Stomach smooth muscle (tissue), 2 donors: ENCODE data around the gene CAPN2.

Experiments
- H3K27ac ChIP-seq: one replicate; pipeline ENCODE4 v1.7.0; 2013; ENCODE audit warnings: mild to moderate bottlenecking, low read length, inconsistent platforms
- H3K27me3 ChIP-seq, 2 donors: one replicate each; pipeline ENCODE4 v1.7.0; 2013; ENCODE audit warnings: low read length in 2 of 2; ENCODE audit not compliant: insufficient read depth in 2 of 2, control insufficient read depth in 1 of 2
- H3K36me3 ChIP-seq, 2 donors: one replicate each; pipeline ENCODE4 v1.7.0; 2013; ENCODE audit warnings: low read length in 2 of 2; ENCODE audit not compliant: control insufficient read depth in 2 of 2, insufficient read depth in 2 of 2
- H3K4me1 ChIP-seq: one replicate; pipeline ENCODE4 v1.7.0; 2013; ENCODE audit warnings: low read length; ENCODE audit not compliant: control insufficient read depth, insufficient read depth
- H3K4me3 ChIP-seq, 2 donors: one replicate each; pipeline ENCODE4 v1.7.0; 2013; ENCODE audit warnings: low read length in 2 of 2
- H3K9ac ChIP-seq, 2 donors: one replicate each; pipeline ENCODE4 v1.7.0; 2013; ENCODE audit warnings: low read length in 2 of 2, mild to moderate bottlenecking in 1 of 2
- H3K9me3 ChIP-seq, 2 donors: one replicate each; pipeline ENCODE4 v1.7.0; 2013; ENCODE audit warnings: low read length in 2 of 2; ENCODE audit not compliant: control insufficient read depth in 2 of 2
- donor health status: healthy.
- donor health status: Pancreatic carcinoma.

The CAPN2 gene

GRCh38 chr1:223680188-223680587, 32.2 kb upstream of the CAPN2 start:
- Histone ChIP-seq H3K4me3 (no peak overlapping the region), H3K9me3 (peaks cover 0 to 2% of the 10 kb centered on the region in 2 donors), H3K36me3 (no peaks in the 10 kb centered on the region), H3K27me3 (no peaks in the 10 kb centered on the region), H3K9ac (no peak overlapping the region), H3K27ac (no peak overlapping the region), H3K4me1 (no peaks in the 10 kb centered on the region)

DNA sequence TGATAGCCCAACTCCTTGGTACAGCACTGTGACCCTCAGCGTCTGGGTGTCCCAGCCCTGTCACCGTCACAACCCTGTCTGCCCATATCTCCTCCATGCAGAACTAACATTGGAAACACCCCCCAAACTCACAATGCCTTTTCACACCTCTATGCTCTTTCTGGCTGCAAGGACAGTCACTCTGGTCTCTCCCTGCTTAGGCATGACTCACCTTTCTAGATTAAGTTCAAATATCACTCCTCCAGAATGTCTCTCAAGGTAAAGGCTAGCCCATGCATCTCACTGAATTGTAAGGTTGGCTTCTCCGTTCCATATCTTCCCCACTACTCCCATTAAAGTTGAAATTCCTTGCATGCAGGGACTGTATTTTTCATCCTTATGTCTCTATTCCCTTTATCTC, 29.8 kb upstream of the CAPN2 start:
- Histone ChIP-seq H3K27me3 (peaks cover 0 to 3% of the 10 kb centered on the region in 2 donors), H3K36me3 (no peaks in the 10 kb centered on the region), H3K4me1 (no peaks in the 10 kb centered on the region), H3K4me3 (no peak overlapping the region), H3K9me3 (no peaks in the 10 kb centered on the region), H3K27ac (no peak overlapping the region), H3K9ac (no peak overlapping the region)

DNA sequence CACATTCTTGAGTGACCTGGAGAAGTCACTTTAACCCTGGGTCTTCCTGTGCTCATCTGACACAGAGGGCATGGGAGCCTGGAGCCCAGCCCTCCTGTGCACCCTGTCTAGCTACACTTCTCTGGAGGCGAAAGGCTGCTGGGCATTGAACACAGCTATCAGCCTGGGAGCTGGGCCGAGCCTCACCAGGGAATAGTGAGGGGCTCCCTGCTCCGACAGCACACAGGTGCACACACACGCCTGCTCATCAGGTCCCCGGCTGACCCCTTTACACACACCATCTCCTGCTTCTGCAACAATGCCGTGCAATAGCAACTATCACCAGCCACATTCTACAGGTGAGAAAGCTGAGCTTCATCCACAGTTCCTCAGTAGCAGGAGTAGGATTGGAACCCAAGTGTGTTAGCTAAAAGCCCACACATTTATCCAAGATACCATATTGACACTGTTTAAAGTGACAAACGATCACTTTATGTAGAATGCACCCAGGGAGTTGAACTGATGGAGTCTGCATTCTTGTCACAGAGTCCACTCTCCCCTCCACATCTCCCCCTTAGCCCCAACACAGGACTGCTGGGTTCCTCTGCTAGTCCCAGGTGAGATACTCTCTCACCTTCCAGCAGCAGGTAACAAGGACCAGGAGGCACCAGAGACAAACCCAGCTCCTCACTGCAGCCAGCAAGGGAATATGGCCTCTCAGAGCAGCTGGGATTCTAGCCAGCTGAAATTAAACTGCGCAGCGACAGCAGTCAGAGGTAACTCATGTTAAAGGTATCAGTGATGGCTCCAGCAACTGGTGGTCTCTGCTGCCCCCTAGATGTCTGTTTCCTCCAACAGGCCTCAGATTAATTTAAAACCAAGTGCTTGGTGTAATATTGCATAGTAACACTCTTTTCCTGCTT, 28.5 kb upstream of the CAPN2 start:
- H3K36me3 ChIP-seq = no peaks in the 10 kb centered on the region
- H3K9me3 ChIP-seq = no peaks in the 10 kb centered on the region
- H3K4me3 ChIP-seq = no peak overlapping the region
- no peak overlapping the region for H3K9ac ChIP-seq
- no peak overlapping the region for H3K27ac ChIP-seq
- H3K4me1 ChIP-seq = no peaks in the 10 kb centered on the region
- H3K27me3 ChIP-seq = peaks cover 0 to 3% of the 10 kb centered on the region in 2 donors

- Histone ChIP-seq H3K27ac (no peak overlapping the region), H3K36me3 (no peaks in the 10 kb centered on the region)
Measured at GRCh38 chr1:223684488-223684792, 27.9 kb upstream of the CAPN2 start.

DNA sequence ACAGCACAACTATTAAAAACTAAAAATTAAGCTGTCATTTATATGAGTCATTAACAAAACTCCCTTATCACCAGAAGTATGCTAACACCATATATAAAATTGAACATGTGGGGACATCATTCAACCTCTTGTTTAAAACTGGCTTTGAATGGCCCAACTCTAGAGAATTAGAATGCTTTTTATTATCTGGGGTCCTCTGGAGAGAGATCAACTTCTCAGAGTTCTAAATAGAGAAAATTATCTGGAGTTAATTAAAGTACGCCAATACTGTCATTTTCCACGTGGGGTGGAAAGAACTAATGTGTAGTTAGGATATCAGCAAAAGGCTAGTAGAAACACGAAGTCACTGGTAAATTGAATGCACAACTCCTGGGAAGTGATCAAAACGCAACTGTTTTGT, 21.2 kb upstream of the CAPN2 start:
- Histone ChIP-seq H3K9me3 (no peaks in the 10 kb centered on the region), H3K27ac (no peak overlapping the region), H3K9ac (no peak overlapping the region), H3K4me1 (no peaks in the 10 kb centered on the region), H3K4me3 (no peak overlapping the region), H3K36me3 (no peaks in the 10 kb centered on the region), H3K27me3 (peaks cover 0 to 3% of the 10 kb centered on the region in 2 donors)

More at GRCh38 chr1:223684488-223684792, 27.9 kb upstream of the CAPN2 start:
- no peaks in the 10 kb centered on the region for H3K4me1 ChIP-seq
- H3K9me3 ChIP-seq = no peaks in the 10 kb centered on the region
- H3K4me3 ChIP-seq = no peak overlapping the region
- H3K27me3 ChIP-seq = peaks cover 0 to 3% of the 10 kb centered on the region in 2 donors
- H3K9ac ChIP-seq = no peak overlapping the region

DNA sequence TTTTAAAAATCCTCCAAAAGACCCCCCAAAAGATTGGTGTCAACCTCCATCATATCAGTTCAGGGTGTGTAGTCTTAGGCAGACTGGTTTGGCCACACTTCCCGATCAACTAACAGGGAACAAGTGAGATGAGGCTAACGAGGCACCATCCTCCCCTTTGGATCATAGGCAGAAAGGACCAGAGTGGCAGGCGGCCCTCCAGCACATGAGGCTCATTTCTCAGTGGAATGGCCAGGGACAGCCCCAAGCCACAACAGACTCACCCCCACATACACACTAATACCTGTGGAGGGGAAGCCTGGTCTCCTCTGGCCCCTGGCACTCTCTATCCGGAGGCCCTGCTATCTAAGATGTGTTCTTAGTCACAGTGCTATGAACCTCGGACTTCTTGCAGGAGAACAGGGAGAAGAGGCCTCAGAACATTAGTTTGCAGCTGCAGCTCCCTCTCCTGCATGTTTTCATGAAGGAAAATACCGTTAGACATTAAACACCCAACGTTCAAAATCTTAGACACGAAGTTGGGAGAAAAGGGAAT, 17.3 kb upstream of the CAPN2 start:
- Histone ChIP-seq H3K4me3 (no peak overlapping the region), H3K4me1 (peaks cover 5% of the 10 kb centered on the region), H3K27me3 (no peaks in the 10 kb centered on the region), H3K27ac (no peak overlapping the region), H3K36me3 (no peaks in the 10 kb centered on the region), H3K9ac (no peak overlapping the region), H3K9me3 (no peaks in the 10 kb centered on the region)

DNA sequence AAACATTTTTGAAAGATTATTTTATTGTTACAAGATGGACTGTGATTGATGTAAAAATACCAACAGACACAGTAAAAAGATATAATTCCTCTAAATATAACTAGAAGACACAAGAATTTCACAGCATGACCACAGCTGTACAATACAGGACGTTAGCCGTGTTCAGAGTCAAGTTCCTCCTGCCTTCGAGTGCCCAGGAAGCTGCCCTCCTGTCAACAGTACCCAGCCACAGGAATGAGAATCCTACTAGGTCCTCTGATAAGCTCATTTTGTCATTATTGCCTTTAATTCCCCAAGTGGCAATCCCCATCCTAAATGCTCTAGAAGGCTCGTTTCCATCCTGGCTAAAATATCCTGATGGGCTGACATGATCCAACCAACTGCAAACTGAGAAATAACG, 16.4 kb upstream of the CAPN2 start:
- H3K4me3 ChIP-seq = no peak overlapping the region

DNA sequence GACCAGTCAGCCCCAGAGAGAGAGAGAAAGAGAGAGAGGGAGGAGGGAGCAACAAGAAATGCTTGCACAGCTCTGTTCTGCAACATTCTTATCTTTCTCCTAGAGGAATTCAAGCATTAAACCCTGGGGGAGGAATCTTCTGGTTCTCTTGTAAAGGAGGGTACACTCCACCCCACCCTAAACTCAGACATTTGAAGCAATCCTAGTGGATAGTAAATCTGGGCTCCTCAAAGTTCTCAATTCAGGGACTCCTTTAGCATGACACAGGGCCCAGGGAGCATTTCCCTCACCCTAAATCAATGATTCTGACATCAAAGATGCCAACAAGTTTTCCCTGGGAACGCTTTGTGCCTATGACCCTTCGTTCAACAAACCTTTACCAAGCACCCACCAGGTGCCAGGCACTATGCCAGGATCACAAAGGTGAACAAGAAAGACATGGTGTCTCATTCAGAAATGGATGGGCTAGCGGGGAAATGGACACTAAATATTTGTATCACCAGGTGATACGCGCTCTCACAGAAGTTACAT, 11.9 kb upstream of the CAPN2 start:
- H3K36me3 ChIP-seq = no peaks in the 10 kb centered on the region
- H3K9ac ChIP-seq = no peak overlapping the region
- H3K4me3 ChIP-seq = no peak overlapping the region
- peaks cover 13% of the 10 kb centered on the region for H3K4me1 ChIP-seq
- no peak overlapping the region for H3K27ac ChIP-seq
- H3K9me3 ChIP-seq = no peaks in the 10 kb centered on the region
- no peaks in the 10 kb centered on the region for H3K27me3 ChIP-seq

More for the DNA sequence above, 16.4 kb upstream of the CAPN2 start:
- H3K9ac ChIP-seq = no peak overlapping the region
- no peaks in the 10 kb centered on the region for H3K27me3 ChIP-seq
- H3K36me3 ChIP-seq = no peaks in the 10 kb centered on the region
- H3K27ac ChIP-seq = no peak overlapping the region
- H3K4me1 ChIP-seq = peaks cover 5% of the 10 kb centered on the region
- H3K9me3 ChIP-seq = no peaks in the 10 kb centered on the region

DNA sequence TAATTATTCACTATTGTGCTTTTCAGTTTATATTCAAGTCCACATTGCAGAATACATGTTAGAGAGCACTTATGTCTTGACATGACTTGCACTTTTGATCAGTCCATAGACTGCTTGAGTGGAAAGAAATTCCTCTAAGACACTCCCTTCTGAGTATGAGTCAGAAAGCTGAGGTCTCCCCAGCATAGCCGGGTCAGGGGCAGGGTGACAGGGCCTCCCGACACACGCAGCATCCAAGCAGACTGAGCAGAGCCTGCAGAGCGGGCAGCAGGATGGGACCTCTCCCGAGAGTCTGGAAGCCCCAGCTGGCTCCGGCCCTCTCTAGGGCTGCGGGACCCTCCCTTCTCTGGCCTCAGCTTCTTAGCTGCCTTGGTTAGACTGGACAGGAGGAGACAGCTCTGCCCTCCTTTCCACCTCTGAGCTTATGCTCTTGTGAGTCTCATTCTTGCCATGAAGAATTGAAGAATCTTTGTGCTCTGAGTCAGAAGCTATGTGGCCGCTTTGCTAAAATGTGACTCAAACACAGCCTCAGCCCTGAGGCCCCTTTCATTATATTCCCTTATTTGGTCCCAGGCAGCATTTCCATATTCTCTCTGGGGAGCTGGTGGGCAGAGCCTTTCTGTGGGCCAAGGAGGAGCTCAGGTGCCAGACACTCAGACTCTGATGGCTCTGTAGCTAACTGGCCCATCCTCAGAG, 11.2 kb upstream of the CAPN2 start:
- H3K27me3 ChIP-seq = no peaks in the 10 kb centered on the region
- H3K4me1 ChIP-seq = peaks cover 18% of the 10 kb centered on the region
- no peaks in the 10 kb centered on the region for H3K36me3 ChIP-seq
- no peaks in the 10 kb centered on the region for H3K9me3 ChIP-seq
- no peak overlapping the region for H3K4me3 ChIP-seq
- H3K27ac ChIP-seq = peak overlapping the region; percentile 2
- H3K9ac ChIP-seq = peak overlapping the region in 1 of 2 donors; percentile 13

DNA sequence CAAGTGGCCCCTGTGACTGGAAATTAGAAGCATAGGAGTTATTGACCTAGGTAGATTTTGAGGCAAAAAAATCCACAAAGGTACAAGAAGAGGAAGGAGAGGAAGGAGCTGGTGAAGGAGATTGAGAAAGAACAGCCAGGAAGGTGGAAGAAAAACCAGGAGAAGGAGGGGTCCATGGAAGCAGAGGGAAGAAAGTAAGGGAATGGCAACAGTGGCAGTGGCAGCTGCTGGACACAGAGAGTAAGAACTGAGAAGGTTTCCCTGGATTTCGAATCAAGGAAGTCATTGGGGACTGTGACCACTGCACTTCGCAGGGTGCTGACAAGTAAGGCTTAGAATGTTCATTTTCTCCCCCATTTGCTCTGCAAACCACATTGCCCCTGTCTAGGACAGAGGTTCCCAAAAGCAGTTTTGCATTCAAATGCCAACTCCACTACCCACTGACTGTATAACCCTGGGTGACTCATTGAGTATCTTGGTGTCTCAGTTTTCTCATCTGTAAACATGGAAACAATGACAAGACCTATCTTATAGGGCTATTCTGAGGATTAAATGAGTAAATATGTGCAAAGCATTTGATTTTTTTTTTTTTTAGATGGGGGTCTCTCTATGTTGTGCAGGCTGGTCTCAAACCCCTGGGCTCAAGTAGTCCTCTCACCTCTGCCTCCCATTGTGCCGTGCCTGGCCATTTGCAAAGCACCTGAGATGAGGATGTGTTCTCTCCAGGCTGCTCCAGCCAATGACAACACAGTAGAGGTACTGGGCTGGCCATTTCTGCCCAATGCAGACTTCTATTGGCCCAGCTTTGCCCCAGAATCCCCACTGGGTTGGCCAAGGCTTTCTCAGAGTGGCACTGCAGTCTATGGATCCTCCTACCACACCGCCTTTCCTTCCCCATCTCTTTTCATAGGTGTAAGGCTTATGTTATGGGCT, 9.3 kb upstream of the CAPN2 start:
- Histone ChIP-seq H3K4me1 (peaks cover 35% of the 10 kb centered on the region), H3K36me3 (no peaks in the 10 kb centered on the region), H3K27ac (no peak overlapping the region), H3K9me3 (no peaks in the 10 kb centered on the region), H3K9ac (peak overlapping the region in 1 of 2 donors; percentile 21), H3K4me3 (no peak overlapping the region), H3K27me3 (no peaks in the 10 kb centered on the region)
